Activated T-cell treated with anti-CD3 and anti-CD28 coated beads, Interleukin-2, amount 50 U/mL, for 48 hours (primary cell): ENCODE results near the gene SULF2.

Source experiments
- DNase-seq, 2 experiments: peaks; one replicate each; pipeline ENCODE4 v3.0.0-alpha.2; 2020

SULF2 gene

GRCh38 chr20:47735412-47736400 is 49.6 kb downstream of the SULF2 start:
- DNase-seq = no peak

GRCh38 chr20:47734870-47735269 is 50.4 kb downstream of the SULF2 start:
- DNase-seq = no peak

GRCh38 chr20:47733892-47734291 is 51.4 kb downstream of the SULF2 start:
- no peak for DNase-seq

GRCh38 chr20:47730744-47731143 is 54.5 kb downstream of the SULF2 start:
- no peak for DNase-seq

GRCh38 chr20:47729472-47729871 is 55.8 kb downstream of the SULF2 start:
- DNase-seq = no peak

GRCh38 chr20:47727909-47728361 is 57.3 kb downstream of the SULF2 start:
- no peak for DNase-seq

- DNase-seq = peak; percentile 79 to 81
Observed at GRCh38 chr20:47727170-47727880, 58.0 kb downstream of the SULF2 start.

- peak in 1 of 2 experiments; percentile 22 for DNase-seq
Observed at GRCh38 chr20:47726632-47727031, 58.6 kb downstream of the SULF2 start.

GRCh38 chr20:47725248-47725973 is 59.9 kb downstream of the SULF2 start:
- DNase-seq = peak; percentile 83 to 88

GRCh38 chr20:47724910-47725247 is 60.4 kb downstream of the SULF2 start:
- no peak for DNase-seq

- no peak for DNase-seq
Observed at GRCh38 chr20:47724396-47724795, 60.9 kb downstream of the SULF2 start.

- DNase-seq = no peak
Observed at GRCh38 chr20:47723322-47723721, 62.0 kb downstream of the SULF2 start.

- DNase-seq = no peak
Observed at GRCh38 chr20:47720636-47721427, 64.4 kb downstream of the SULF2 start.

GRCh38 chr20:47719625-47720024 is 65.7 kb downstream of the SULF2 start:
- no peak for DNase-seq

GRCh38 chr20:47719211-47719610 is 66.1 kb downstream of the SULF2 start:
- no peak for DNase-seq

- no peak for DNase-seq
Observed at GRCh38 chr20:47718398-47718797, 66.9 kb downstream of the SULF2 start.

- no peak for DNase-seq
Observed at GRCh38 chr20:47717421-47717820, 67.9 kb downstream of the SULF2 start.

GRCh38 chr20:47713878-47714450 is 71.3 kb downstream of the SULF2 start:
- no peak for DNase-seq

- no peak for DNase-seq
Observed at GRCh38 chr20:47713163-47713562, 72.1 kb downstream of the SULF2 start.

- no peak for DNase-seq
Observed at GRCh38 chr20:47711046-47711752, 74.1 kb downstream of the SULF2 start.

GRCh38 chr20:47710665-47711045 is 74.6 kb downstream of the SULF2 start:
- no peak for DNase-seq
